ENCODE measurements around the gene TAF10.
A peak's percentile ranks its signal among the peaks of the same experiment; 100 is the strongest.

Gene TAF10

DNA sequence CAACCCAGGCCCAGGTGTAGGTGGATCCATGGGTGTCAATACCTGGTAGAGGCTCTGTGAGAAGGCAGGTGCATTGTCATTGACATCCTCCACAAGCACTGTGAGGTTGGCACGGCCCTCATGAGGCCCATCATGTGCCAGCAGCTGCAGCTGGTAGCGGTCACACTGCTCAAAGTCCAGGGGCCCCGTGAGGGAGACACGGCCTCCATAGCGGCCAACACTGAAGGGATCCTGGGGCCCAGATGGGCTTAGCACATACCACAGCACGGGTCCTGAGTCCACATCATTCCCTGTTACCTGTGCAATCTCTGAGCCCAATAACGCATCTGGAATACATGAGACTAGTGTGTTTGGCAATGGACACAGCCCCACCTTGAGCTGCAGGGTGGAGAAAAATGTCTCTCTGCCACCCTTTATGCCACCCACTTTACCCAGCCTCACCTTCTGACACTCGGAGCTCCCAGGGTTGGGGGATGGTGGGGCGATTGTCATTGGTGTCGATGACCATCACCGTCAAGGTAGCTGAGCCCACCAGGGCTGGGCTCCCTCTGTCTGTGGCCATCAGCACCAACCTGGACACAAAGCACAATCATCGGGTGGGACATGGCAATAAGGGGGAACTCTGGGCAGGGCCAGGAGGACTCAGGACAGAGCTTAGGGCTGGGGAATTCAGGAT, 13.3 kb upstream of the TAF10 start:
- no peak for DNase-seq (ENCODE audit: low read depth)

GRCh38 chr11:6623391-6624363, 11.7 kb upstream of the TAF10 start:
- no peak for DNase-seq (ENCODE audit: low read depth)

DNA sequence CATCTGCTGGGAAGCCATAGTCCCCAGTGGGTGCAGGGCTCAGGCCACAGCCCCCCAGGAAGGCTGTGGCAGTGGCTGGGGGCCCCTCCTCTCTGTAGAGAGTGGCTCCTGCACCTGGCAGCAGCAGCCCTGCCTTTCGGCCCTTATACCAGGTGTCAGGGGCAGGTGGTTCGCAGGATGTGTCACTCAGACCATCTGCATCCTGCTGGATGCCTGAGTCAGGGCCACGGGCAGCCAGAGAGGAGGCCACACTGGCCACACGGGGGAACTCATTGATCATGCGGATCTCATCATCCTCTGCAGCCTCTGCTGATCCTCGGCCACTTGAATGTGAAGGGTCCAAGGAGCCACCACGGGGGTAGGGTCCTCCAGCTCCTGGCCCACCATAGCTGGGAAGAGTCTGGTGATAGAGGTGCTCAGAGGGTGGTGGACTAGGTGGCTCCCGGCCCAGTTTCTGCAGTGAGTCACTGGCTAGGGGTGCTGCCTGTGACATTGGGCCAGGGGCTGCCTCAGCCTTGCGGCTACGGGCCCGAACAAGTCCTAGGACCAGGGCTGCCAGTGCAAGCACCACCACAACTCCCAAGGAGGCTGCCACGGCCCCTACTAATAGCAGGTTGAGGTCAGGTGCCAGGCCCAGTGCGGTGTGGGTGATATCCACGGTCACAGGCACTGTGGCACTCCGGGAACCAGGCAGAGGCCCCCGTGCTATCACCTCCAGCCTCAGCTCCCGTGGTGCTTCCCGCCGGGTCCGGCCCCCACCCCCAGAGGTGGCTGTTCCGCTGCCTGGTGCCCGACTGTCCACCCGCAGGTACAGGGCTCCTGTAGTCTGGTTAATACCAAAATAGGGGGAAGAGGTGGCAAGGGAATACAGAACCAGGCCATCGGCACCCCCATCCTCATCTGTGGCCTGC, 10.5 kb upstream of the TAF10 start:
- DNase-seq (ENCODE audit: low read depth): no peak

DNA sequence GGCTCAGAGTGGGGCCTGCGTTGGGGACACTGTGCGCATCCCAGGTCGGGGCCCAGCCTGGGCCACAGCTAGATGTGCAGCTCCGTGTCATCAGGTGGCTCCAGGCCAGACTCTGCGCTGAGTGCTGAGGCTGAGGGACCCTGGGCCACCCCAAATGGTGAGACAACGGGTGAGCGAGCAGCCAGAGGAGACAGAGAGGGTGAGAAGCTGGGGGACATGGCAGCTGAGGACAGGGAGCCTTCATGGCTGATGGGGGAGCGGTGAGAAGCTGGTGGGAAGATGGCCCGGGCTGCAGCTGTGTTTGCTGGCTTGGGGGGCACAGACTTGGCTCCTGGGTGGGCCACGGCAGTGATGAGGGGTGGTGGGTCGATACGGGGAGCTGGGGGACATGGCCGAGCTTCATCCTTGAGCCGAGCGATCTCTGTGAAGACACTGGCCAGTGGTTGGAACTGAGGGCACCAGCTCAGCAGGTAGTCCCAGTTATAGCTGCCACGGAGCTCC, 9.7 kb upstream of the TAF10 start:
- no peak for DNase-seq (ENCODE audit: low read depth)

GRCh38 chr11:6620636-6621035, 8.6 kb upstream of the TAF10 start:
- DNase-seq (ENCODE audit: low read depth): no peak

DNA sequence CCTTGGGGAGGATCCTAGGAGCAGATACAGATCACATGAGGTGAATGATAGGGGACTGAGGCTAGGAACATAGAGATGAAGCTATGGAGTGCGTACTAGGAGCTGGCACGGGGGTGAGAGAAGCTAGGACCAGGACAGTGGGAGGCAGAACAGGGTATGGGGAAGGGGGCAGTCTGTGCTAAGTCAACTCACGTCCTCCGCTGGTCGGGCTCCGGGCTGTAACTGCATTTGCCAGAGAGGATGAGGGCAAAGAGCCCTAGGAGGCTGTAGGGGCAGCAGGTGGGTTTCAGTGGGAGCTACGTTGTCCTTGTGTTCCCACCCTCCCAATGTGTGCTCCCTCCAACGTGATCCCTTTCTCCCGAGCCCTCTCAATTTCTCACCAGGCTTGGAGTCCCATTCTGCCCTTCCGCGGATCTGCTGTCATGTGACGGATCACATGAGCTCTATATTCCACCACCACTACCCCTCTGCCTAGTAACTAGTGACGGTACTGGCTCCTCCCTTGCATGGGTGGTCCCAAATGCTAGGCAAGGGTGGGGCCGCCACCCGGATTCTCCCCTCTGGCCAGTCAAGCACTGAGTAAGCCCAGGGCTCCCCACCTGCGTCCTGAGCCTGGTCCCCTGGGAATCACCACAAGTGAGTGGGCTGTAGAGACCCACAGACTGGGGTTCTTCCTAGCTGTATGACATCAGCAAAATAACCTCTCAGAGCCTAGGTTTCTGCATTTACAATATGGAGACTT, 7.2 kb upstream of the TAF10 start, which contains the start of gene TPP1:
TPP1 (minus strand) TSS at position 419 of the 742 bp plus-strand sequence; CDS start at position 397, 22 bp downstream.
- DNase-seq (ENCODE audit: low read depth): peak; percentile 96

DNA sequence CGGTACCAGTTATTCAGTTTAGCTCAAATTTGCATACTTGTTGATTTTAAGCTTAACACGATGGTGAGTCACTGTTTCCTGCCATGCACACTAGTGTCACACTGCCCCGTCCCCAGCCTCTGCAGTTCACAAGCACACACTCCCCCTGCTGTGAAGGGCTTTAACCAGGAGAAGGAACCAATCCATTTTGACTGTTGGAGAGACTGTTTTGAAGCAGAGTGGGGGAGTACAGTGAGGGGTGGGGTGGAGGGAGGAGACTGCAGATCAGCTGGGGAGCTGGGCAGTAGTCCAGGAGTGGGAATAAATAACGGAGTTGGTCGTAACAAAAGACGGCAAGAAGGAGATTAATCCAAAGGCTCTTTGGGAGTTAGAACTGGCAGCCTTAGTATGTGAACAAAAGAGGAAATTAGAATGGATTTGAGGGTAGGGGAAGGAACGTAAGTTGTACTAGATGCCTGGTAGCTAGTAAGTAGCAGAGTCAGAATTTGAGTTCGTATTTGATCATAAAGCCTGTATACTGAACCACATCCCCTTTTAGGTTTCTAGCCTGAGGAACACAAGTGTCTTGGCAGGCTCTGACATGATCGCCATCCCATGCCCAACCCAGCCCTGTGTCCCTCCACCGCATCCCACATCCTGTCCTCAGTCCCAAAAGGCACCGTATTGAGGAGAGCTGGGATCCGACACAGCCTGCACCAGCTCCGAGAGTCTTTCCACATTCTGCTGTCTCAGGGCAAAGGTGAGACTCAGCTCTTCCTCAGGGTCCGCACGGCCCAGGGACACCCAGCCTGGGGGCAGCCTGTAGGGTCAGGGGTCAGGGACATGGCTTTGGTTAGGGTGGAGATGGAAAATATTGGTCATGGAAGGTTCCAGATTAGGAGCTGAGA, 6.3 kb upstream of the TAF10 start:
- peak; percentile 87 for DNase-seq (ENCODE audit: low read depth)

GRCh38 chr11:6617315-6617781, 5.3 kb upstream of the TAF10 start:
- DNase-seq (ENCODE audit: low read depth): no peak

DNA sequence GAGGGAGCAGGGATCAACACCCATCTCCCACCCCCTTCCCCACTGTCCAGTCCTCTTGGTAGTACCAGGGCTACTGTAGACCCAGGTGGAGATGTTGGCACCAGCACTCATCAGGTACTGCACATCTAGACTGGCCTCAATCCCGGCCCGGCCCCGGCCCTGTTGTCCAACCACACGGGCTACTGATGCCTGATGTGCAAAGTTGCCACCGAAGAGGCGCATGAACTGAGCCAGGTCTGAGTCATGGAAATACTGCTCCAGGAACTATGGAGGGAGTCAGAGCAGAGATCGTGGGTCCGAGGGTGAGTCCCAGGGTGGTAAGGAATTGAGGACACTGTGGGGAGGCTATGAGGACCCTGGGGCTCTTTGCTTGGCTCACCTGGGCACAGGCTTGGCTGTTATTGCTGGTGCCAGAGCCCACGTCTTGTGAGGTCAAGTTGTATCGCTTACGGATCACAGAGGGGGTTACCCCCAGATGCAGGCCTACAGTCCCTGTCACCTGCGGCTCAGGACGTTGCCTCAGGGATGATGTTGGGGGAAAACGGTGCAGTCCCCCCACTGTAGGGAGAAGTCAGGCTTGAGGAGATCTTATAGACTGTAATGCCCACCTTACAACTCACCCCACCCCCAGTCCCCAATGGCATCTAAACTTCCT, 4.7 kb upstream of the TAF10 start:
- no peak for DNase-seq (ENCODE audit: low read depth)

DNA sequence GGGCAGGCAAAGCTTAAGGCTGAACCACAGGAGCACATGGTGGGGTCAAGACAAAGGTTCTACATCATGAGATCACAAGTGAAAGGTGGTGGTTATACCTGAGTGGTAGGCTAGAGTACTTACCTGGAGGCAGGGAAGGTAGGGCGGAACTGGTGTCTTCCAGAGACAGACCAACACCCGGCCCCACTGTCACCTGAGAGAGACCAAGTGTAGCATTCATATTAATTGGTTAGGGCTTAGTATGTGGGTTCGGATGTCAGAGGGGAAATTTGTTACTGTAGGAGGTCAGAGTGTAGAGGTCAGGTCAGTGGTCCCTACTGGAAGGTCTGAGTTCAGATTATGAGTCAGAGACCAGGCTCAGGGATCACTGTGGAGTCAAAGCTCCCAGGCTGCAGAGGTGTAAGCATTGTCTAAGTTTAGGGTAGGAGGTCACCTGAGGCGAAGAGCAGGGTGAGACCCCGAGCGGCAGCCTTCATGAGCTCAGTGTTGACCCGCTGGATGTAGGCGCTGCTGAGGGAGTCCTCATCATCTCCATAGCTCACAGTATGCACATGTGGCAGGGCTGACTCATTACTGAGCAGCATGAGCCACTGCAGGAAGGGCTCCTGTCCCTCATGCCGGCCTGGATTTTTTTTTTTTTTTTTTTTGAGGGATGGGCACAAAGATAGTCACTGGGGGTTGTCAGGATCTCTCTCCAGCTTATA, 4.0 kb upstream of the TAF10 start:
- peak; percentile 63 for DNase-seq (ENCODE audit: low read depth)

DNA sequence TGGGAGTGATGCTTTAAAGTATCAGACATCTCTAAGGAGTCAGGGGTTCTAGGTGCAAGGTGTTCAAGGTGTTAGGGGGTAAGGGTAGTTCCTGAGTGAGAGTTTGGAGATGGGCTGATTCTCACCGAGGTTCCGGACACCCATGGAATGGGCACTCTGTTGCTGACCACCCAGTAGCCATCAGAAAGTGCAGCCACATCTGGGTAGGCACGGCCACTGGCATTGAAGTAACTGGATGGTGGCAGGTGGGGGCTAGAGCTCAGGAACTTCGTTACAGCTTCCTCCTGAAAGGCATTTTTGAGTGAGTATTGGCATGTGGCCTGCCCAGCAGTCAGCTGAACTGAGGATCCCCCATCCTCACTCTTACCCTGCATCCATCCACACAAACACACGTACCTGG, 3.0 kb upstream of the TAF10 start:
- DNase-seq (ENCODE audit: low read depth): no peak

- no peak for DNase-seq (ENCODE audit: low read depth)
Observed at GRCh38 chr11:6614446-6614845, 2.4 kb upstream of the TAF10 start.

DNA sequence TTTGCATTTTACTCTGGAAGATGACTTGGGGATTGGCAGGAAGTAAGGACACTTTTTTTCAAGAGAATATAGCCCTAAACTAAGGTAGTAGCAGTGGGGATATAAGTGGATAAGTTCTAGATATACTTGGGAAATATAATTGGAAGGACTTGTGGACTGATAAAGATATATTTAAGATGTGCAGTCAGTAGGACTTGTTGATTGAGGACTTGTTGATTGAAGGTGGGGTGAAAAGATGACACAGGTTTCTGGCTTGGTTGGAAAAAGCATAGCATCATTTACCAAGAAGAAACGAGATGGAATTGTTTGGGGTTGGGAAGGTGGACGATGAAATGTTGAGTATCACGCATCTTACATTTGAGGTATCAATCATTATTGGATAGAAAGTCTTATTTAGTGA, 1.5 kb upstream of the TAF10 start:
- no peak for DNase-seq (ENCODE audit: low read depth)

- DNase-seq (ENCODE audit: low read depth): no peak
Observed at GRCh38 chr11:6611963-6612212, 128 bp downstream of the TAF10 start.

DNA sequence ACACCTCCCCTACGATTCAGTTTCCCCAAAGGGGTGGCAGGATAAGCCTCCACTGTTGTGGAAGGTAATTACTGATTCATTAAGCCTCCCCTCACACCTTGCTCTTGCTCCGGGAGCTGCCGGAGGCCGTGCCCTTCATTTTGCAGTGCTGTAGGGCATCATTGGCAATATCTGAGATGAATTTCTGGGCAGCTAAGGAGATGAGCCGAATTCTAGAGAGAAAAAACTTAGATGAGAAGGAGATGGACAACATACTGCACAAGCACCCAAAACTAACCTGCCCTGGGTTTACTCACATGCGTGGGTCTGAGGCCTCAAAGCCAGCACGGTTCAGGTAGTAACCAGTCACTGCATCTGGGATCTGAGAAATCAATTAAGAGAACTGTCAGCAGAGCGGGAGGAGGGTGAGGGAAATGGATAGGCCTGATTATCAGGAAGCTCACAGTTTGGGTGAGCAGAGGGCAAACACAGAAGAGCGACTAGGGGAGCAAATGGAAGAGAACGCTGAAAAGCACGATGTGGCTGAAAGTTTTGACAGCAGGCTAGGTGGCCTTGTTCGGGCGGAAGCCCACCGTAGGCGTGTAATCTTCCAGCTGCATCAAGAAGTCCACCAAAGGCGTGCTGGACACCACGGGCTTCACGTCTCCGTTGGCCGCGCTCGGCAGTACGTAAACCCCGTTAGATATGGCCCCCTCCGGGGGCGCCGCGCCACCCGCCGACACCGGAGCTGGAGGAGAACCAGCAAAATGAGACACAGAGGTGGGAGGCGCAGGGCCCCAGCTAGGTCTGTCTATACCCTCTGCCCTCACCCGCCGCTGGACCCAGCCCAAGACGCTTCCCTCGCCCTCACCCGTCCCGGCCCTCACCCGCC, 689 bp downstream of the TAF10 start:
- peak; percentile 36 for DNase-seq (ENCODE audit: low read depth)

- no peak for DNase-seq (ENCODE audit: low read depth)
Observed at GRCh38 chr11:6610591-6610990, 1.4 kb downstream of the TAF10 start.

DNA sequence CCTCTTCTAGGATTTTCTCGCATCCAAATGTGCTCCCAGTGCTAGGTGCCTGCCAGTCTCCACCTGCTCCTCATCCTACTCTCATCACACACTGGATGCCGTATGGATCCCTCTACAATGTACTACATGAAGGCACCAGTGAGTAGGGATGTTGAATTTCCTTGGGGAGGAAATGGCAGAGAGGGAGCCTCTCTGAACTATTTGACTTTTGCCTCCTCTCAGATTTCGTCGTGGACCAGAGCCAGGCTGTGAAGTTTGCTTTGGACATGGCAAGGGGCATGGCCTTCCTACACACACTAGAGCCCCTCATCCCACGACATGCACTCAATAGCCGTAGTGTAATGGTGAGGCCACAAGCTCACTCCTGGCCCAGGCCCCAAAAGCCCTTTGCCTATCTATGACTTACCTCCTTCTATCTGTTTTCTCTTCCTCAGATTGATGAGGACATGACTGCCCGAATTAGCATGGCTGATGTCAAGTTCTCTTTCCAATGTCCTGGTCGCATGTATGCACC, 2.5 kb downstream of the TAF10 start:
- no peak for DNase-seq (ENCODE audit: low read depth)

Data from EH (cell line).